SHP77 (cell line): Measurements from ENCODE around the gene MDFI.
A peak's percentile ranks its signal among the peaks of the same experiment; 100 is the strongest.

Experiments
- DNase-seq, 2 experiments: peaks; one replicate each; lab custom pipeline; 2025; lab: John Stamatoyannopoulos, UW

Gene MDFI

GRCh38 chr6:41672816-41673703, 34.8 kb downstream of the MDFI start:
- DNase-seq = no peak

- no peak for DNase-seq
Observed at GRCh38 chr6:41673704-41674000, 35.4 kb downstream of the MDFI start.

- no peak for DNase-seq
Observed at GRCh38 chr6:41674231-41675000, 36.1 kb downstream of the MDFI start.

GRCh38 chr6:41675176-41675775, 37.0 kb downstream of the MDFI start:
- no peak for DNase-seq

DNA sequence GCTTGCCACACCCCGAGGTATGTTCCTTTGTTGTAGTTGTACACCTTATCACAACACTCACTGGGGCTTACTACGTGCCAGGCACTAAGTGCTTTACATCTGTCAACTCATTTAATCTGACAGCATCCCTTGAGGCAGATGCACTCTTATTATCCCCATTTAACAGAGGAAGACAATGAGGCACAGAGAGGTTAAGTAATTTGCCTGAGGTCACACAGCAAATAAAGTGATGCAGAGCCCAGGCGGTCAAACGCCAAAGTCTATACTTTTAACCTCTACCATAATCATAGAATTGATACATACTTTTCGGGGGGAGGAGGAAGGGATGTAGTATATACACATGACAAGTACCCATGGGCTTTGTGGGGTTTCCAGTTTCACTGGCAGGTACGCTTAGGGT, 37.7 kb downstream of the MDFI start:
- no peak for DNase-seq

DNA sequence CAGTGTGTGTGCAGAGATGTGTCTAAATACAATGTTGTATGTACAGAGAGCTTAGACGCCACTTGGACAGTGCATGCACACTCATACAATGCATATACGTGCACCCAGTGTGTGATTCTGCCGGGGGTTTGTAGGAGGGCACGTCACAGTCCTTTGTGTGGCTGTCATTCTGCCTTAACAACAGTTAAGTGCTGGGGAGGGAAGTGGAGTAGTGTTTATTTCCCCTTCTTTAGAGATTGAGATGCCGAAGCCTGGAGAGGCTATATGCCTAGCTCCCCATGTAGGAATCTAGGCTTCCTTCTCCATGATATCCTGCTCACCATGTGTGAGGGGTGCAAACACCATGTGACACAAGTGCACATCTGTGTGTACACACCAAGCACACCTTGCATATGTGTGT, 38.2 kb downstream of the MDFI start:
- DNase-seq = no peak

- DNase-seq = no peak
Observed at GRCh38 chr6:41677124-41677921, 39.1 kb downstream of the MDFI start.

DNA sequence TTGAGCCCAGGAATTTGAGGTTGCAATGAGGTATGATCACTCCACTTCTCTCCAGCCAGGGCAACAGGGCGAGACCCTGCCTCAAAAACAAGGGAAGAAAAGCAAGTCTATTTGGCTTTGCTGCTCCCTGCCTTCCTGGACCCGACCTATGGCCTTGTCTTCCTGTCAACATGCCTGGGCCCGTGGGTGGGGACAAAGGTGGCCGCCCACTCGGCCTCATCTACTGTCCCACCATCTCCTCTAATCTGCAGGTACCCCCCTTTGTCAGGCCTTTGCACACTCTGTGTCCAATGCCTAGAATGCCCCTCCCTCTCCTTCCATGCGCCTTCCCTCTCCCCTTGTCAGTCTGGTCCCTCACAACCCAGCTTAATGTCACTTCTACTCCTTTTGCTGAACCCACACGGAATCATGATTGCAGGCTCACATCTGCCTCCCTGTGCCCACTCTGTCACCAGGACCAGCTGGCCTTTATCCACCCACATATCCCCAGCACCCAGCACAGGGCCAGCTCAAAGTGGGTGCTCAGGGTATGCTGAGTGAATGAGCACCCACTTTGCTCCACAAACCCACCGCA, 40.3 kb downstream of the MDFI start:
- DNase-seq = no peak

DNA sequence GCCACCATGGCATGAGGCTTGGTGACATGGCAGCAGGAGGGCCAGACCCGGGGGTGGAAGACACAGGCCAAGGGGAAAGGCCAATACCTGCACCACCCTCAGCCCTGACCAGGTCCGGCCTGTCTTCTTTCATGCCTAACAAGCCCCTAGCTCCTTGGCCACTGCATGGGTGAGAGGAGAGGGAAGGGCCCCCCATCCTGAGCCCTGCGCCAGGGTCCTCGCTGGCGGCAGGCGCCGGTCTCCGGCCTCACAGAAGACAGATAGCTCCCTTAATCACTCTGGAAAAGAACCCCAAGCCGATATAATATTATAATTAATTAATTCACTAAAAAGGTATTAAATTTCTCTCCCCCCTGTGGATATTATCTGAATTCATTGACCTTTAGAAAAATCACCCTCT, 41.4 kb downstream of the MDFI start:
- no peak for DNase-seq

DNA sequence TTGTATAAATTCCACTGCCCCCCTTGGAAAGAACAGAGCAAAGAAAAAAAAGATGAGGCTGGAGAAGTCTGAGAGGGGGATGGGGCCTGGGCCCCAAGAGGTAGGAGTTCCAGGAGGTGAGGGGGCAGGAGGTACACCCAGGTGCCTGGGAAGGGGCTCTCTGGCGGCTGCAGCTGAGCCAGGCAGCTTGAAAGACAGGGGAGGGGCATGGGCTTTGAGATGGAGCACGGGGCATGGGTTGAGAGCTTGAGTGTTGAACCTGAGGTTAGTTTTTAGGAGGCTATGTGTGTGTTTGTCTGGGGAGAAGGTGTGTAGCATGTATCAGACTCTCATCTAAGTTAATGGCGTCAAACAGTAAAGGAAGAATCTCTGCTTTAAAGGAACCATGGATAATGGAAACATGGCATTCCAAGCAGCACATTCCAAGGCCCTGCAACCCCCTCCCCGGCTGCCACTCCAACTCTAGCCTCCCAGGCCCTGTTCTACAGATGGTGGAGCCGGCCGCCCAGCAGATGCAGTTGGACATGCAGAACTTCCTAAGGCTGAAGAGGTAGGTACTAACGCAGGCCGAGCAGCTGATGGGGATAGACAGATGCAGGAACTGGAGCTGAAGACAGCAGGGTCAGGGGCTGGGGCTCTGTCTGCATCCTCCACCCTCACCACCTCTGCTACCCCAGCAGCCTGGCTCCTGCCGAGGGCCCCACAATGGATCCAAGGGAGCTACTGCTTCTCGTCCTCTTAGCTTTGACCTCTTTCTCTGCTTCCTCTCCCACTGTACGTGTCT, 42.1 kb downstream of the MDFI start:
- no peak for DNase-seq

- DNase-seq = peak; percentile 89 to 91
Observed at GRCh38 chr6:41682056-41682477, 43.8 kb downstream of the MDFI start.

GRCh38 chr6:41682497-41683272, 44.4 kb downstream of the MDFI start:
- DNase-seq = peak; percentile 6 to 20

DNA sequence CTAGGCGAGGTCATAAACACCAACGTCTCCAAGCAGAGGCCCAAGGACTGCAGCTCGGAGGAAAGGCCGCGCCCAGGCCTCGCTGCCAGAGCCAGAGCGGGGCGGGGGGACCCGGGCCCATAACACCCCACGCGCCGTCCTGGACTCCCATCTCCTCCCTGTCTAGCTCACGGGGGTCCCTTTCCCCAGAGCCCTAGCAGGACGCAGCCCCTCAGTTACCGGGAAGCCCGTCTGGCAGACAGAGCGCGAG, 44.9 kb downstream of the MDFI start:
- DNase-seq = no peak

DNA sequence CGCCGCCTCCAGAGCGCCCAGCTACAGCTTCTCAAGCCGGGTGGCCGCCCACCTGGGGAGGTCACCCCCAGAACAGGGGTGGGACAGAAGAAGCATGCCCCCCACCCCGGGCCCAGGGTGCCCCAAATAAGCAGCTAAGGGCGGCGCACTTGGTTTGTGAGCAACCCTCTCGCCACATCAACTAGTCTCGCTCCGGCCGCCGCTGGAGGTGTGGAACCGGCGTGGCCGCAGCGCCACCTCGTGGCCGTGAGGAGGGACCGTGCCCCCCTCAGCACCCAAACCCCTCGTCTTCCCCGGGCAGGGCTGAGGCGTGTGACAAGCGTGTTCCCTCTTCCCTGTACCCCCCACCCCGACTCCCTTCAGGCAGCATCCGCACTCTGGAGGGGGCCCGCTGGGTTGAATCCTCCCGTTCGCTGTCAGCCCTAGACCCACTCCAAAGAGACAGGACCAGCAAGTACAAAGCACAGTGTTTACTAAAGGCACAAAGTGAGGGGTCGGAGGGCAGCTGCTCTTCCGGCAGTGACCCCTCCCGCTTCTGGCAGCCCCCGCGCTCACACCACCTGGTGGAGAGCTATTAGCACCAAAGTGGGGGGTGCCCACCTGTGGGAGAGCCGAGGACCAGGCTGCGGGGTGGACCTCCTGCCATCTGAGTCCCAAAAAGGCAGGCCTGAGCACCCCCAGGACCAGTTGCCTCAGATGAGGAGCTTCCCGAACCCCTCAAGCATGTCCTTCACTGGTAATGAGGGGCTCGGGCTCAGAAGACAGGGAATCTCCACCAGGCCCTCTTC, 45.4 kb downstream of the MDFI start:
- DNase-seq = peak; percentile 68 to 77

DNA sequence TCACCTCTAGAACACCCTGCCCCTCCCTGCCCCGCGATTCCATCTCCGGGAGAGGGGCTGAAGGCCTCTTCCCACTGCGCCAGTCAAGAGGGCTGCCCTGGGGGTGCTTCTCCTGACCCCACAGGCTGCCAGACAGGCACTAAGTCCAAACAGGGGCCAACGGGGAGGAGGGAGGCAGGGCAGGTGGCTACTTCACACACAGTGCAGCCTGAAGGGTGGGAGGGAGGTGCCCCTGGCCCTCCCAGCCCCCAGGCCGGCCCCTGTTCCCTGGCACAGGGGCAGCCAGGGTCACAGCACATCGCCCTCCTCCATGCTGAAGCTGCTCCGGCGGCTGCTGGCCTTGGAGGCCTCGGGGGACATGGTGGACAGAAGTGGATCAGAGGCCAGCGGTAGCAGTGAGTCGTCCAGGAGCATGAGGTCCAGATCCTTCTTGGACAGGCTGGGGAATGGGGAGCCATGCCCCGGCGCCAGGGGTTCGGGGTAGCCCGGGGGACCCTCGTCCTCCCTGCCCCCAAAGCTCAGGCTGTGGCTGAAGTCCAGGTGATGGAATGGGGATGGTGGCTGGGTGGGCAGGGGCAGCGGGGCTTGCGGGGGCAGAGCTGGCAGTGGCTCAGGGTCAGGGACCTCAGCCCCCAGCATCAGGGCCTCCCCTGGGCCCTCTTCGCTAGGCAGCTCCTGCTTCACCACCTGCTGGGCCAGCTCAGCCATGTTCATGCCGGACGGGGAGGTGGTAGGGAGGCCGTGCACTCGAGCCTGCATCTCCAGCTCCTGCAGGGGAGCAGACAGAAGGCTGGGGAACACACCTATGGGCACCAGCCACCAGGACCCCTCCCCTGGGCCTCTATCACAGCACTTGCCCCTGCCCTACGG, 46.3 kb downstream of the MDFI start:
- DNase-seq = no peak

DNA sequence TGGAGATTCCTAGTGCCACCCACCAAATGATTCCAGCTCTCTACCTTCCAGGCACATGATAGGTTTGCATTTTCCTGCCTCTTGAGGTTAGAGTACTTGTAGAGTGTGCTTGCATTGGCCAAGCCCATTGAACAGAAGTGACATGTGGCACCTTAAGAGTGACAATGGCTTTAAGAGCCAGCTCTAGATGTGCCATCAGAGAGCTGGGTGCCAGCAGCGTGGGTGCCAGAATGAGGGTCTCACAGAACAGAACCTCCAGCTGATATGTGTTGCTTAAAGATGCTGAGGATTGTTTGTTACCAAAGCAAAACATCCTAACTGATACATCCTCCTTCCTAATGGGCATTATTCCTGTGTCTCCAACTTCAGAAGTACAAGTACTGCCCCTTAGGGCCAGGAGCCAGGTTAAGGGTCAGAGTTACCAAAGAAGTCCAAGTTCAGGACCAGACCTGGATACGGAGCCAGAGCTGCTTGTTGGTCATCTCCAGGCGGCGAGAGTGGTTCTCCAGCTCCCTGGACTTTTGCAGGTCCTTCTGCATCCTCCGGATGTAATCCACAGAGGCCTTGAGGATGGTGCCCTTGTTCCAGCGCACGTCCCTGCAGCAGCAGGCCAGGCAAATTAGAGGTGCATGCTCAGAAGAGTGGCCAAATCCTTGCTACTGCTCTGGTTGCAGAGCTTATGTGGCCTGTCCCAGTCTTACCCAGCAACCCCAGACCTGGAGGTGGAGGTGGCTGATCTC, 47.5 kb downstream of the MDFI start:
- DNase-seq = no peak

DNA sequence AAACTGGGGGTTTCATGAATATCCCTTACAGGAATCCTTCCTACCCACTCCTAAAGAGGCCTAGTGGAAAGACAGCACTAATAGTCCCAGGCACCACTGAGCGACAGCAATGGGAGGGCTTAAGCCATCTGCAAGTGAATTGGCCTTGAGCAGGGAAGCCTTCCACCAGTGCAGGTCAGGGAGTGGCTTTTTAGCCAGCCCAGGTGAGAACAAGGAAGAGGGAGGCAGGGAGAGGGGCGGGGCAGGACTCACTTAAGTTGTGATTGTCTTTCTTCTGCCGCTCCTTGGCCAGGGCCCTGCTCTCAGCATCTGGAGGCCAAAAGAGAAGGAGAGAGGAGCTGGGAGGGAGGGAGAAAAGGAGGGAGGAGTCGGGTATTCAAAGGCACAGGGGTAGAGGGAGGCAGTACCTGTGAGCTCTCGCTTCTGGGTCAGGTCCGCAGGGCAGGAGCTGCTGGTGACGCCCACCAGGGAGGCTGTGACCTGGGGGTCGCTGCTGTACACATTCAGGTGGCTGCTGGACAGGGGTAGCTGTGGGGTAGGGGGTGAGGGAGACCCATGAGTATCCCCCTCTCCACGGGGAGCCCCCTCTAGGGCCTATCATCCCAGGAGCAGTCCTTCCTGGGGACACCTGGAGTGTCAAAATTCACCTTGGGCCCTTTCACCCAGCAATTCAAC, 49.4 kb downstream of the MDFI start:
- no peak for DNase-seq
